ENCODE measurements around the gene TMEM79.

- TF ChIP-seq CTCF (conservative IDR thresholded peaks at IDR 0.05) = no peak
- TF ChIP-seq EZH2 (IDR thresholded peaks at IDR 0.05; ENCODE audit: low read depth) = no peak
Observed at GRCh38 chr1:156244126-156244525, 40.0 kb upstream of the TMEM79 start.
